Fibroblast of skin of back (primary cell): ENCODE data around the gene IRX4.

Experiments
- DNase-seq: peaks from one replicate; pipeline ENCODE4 v3.0.0-alpha.2; 2013

The IRX4 gene

GRCh38 chr5:1890296-1890695, 7.6 kb upstream of the IRX4 start:
- DNase-seq, result no peak

GRCh38 chr5:1889321-1890065, 6.8 kb upstream of the IRX4 start:
- DNase-seq, result no peak

- no peak for DNase-seq
These were observed 6.0 kb upstream of the IRX4 start for GRCh38 chr5:1888541-1889251.

DNA sequence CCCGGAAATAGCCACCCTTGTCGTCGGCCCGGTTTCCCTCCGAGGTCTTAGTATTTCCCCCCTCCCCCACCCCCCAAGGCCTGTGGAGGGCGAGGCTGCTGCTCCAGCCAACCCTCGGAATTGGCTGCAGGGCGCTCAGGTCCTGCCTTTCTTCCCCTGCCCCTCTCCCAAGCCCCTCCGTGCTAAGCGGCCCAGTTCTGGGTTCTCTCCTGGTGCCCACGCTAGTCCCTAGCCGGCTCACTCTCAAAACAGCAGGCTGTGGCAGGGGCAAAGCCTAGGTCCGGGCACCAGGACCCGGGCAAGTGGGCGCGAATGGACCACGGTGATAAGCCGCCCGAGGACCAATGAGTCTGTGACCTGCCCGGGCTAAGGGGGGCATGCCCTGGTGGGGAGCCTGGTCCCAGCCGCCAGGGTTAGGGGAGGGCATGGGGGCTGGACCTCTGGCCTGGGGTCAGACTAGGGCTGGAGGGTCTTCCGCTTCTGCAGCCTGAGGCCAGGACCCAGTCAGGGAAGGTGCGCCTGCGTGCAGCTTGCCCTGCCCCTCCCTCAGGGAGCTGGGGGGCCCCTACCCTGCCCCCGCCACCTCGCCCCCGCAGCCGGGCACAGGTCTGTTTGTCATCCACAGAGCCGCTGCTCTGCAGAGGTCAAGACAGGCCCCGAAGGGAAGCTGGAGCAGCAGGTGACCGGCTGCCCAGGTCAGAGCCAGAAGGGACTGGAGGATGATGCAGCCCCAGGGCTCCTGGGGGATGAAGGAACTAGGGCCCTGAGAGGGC, 5.0 kb upstream of the IRX4 start:
- DNase-seq, result no peak

GRCh38 chr5:1886846-1887587, 4.3 kb upstream of the IRX4 start:
- no peak for DNase-seq

DNA sequence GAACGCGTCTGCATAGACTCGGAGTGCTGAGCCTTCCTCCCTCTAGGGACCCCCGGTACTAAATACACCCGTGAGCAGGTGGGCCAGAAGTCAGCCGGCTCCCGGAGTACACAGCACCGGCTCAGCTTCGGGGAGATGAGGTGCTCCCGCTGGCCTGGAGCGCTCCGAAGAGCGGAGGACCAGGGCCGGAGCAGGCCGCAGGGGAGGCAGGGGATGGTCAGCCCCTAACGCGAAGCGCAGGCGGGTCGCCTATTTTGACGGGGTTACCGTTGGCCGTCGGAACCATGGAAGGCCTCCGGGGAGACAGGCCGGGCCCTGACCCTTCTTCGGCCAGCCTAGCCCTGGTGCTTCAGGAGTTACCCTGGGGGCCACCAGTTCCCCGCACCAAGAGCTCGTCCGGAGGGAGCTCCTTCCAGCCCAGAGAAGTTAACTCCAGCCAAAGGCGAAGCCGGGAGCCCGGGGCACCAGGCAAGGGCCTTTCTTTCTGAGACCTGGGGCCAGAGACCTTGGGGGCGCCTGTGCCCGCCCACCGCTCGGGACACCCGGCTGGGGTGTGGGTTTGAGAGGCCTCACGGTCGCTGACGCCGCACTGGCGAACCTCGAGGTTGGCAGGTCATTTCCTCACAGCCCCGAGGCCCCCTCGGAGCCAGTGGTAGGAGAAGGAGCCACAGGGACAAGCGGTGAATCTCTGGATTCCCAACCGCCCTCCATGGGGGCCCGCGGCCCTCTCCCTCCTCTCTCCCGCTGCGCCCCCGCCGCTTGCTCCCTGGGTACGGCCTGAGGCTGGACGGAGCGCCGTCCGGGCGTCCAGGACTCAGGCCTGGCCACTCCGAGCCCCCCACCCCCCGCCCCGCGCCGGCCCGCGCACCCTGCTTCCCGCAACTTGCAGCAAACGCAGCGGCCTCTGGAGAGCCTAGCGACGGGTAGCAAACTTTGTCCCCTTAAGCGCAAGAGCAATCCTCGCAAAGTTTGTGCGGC, 3.4 kb upstream of the IRX4 start:
- DNase-seq, result no peak

DNA sequence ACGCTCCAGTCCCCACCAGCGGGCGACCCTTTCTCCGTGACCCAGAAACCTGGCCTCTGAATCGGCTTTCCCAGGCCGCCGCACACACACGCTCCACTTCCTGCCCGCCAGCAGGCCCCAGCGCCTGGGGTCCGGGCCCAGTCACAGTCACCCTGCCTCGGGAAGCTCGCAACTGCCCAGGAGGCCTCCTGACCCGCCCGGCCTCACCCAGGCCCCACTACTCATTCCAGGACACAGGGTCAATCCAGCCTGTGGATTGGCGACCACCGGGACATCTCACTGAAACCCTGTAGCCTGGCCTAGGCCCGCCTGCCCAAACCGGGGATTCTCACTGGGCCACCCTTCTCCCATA, 2.7 kb upstream of the IRX4 start:
- no peak for DNase-seq

DNA sequence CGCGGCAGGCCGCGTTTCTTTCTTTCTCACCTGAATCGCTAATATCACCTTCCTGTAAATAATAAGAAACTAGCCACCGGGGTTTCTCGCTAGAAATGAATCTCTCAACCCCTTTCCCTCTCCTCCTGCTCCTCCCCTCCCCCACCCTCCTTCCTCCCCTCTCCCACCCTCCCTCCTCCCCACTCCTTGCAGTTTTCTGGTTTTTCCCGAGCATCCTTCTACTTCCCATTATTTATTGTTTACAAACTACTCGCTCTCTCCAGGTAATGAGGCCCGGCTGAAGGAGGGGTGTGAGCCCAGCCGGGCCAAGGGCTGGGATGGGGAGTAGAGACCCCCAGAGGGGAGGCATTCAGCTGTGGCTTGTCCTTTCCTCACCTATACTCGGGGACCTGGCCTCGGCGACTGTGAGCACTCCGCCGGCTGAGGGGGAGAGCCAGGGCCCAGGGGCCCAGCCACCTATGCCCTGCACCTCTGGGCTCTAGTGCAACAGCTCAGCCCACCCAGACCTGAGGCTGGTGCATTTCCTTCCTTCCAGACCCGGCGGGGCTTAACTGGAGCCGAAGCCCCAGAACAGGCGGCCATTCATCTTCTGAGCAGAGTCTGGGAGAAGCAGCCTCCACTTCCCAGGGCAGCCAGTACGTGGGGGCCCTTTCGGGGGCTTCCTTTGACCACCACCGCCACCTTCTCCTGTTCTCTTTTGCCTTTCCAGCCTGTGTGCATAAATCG, 2.1 kb upstream of the IRX4 start:
- no peak for DNase-seq

DNA sequence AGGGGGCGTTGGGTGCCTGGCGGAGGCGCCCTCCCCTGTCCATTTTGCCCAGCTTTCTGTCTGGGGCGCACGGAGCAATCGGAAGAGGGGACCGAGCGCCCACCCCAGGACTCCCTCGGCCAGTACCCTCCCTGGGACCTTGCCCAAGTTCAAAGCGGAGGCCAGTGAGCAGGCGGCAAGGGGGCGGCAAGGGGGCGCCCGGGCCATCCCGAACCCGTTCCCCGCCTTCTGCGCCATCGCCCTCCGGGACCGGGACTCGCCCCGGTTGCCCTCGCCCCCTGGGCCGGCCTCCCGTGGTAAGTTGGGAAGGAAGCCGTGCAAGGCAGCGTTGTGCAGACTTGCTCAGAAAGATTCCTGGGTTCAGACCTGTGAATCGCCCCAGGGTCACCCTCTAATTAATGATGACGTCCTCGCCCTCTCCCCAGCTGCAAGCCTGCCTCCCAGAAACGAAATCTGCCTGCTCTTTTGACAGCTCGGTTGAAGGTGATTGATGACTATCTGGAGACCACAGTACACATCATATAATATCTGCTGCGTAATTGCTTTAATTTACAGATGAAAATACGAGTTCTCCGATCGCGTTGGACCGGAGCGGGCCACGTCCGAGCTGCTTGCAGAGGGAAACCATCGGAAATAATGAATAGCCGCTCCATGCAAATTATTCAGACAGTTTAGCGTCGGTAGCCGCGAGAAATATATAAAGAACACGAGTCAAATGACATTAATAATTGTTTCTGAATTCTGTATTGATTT, 1.4 kb upstream of the IRX4 start:
- no peak for DNase-seq

GRCh38 chr5:1883120-1883924, 597 bp upstream of the IRX4 start:
- DNase-seq, result no peak

DNA sequence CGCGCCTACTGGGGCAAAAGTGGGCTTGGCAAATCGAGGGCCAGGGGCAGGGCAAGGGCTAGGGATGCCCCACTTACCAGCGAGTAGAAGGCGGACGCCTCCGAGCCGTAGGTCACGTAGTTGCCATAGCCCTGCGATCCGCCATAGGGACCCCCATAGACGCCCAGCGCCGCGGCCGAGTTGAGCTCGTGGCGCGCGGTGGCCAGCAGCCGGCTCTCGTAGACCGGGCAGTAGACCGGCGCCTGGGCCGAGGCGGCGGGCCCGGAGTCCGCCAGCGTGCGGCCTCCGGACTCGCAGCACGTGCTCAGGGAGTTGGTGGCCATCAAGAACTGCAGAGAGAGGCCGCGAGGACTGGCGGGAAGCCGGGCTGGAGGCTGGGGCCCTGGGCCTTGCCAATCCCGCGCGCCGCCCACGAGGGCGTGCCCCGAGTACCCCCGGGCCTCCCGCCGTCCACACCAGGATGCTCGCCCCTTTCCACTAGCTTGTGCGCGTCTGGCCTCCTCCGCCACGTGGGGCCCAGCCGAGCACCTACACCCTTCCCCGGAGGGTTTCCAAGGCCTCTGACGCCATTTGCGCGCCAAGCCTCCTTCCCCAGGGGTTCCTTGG, 891 bp downstream of the IRX4 start:
- no peak for DNase-seq

DNA sequence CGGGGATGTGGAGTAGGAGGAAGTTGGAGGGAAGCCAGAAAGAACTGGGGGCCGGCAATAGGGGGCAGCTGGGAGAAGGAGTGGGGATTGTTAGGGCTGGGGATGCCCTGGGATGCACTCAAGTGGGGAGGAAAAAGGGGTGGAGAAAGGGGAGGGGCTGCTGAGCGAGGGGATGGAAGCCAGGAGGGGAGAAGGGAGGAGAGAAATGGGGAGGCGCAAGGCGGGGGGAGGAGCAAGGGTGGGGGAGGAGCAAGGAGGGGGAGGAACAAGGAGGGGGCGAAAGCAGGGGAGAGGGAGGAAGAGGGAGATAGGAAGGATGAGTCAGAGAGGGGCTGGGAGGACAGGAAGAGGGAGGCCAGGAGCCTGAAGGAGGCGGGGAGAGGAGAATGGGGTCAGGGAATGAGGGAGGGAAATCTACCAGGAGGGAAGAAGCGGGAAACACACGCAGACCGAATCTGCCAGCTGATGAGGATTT, 1.6 kb downstream of the IRX4 start:
- peak; percentile 37 for DNase-seq

DNA sequence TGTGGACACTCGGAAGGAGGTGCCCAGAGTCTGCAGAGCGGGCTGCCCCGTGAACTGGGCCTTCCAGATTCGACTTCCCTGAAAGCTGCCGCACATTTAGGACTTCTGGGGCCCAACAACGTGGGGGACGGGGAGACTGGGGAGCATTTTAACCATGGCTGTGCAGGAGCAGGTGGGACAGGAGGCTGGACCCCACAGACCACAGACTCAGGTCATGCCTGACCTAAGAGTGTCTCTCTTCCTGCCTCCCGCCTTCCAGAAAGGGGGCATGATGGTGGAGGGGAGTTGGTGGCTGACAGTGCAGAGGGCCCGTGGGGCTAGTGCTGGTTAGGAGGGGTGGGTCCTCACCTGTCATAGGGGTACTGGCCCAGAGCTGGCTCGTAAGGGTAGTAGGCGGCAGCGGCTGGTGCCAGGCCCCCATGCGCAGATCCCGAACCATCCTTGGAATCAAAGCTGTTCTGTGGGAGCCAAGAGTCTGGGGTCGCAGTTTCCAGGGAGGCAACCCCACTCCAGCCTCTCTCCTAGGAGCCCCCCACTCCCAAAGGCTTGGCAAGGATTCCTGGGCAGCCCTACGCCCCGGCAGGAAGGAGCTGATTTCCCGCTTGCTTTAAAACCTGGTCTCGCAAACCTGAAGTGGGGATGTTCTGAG, 2.2 kb downstream of the IRX4 start:
- no peak for DNase-seq

- DNase-seq, result no peak
These were observed 3.1 kb downstream of the IRX4 start for GRCh38 chr5:1879292-1880263.

DNA sequence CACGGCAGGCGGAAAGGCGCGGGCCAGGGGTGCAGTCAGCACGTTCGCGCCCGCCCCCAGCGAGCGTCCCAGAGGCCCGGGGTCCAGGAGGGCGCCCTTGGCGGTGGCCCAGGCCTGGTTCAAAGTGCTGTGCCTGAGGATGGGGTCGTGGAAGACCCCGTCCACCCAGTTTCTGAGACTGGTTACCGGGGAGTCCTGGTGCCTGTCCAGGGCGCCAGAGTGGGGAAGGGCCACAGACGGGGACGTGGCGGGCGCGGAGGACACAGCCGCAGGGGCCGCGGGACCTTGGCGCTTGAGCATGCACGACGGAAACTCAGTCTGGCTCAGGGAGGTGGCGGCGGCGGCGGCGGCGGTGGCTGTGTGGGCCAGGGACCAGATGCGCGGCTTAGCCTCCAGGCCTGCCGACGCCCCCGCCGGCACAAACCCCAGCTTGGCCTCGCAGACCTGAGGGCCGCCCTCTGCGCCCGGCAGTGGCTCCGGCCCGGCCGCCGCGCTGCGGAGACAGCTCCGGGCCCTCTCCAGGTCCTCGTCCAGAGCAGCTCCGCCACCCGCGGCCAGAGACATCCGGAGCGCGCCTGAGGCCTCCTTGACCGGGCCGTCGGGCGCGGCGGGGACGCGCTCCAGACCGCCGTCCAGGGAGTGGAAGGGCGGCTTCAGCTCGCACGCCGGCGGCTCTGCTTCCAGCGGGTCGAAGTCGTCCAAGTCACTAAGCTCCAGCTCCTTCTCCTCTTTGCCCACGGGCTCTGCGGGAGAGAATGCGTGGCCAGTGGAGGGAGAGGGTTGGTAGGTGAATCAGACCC, 4.5 kb downstream of the IRX4 start:
- DNase-seq, result no peak
